ENCODE data around the gene BGN. TPM values are rescaled to one million over a fixed set of nuclear protein-coding genes. Genes with fewer than 3 reads are reported as not detected.
A peak's percentile ranks its signal among the peaks of the same experiment; 100 is the strongest.

BGN gene
- total and polyA plus RNA-seq, 2 experiments from 2014 or later = 129 to 308 TPM

DNA sequence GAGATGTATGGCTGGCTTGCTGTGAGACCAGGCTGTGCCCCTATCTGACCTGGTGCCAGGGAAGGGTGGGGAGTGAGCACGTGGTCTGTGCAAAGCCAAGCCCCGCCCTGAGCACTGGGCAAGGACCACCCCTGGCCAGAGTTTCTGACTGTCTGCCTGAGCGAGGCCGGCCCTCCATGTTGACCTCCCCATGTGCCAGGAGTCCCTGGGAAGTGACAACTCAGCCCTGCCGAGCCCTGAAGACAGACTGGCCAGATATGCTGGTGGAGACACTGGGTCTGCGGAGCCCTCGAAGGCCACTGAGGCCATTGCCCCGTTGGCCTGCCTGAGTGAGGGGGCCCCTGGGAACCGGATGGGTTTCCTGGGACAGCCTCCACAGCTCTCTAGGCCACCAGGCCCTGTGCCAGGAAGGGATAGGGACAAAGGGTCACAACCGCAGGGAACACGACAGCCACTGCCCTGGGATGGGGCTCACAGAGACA is 7.1 kb upstream of the BGN start:
- no peaks in the 10 kb centered on the region for H3K27me3 ChIP-seq (replicated peaks; ENCODE audit: insufficient read depth)
- 18 to 24% methylated on average over 5 to 6 of the region's 11 CpGs for WGBS, 2 experiments (ENCODE audit: low coverage in 1 of 2, low lambda C conversion rate in 2 of 2, missing lambda C conversion rate in 2 of 2)
- H3K36me3 ChIP-seq (ENCODE audit: low read depth) = no peaks in the 10 kb centered on the region
- H3K4me2 ChIP-seq (ENCODE audit: unreplicated experiment) = no peak overlapping the region
- in situ Hi-C loops (cut with MboI) = no loop called here
- no peak overlapping the region for H3K27ac ChIP-seq
- H3K9ac ChIP-seq = peak overlapping the region; percentile 38
- no peaks in the 10 kb centered on the region for H3K79me2 ChIP-seq (ENCODE audit: insufficient read depth)
- TF ChIP-seq EZH2phosphoT487 (IDR thresholded peaks at IDR 0.05; ENCODE audit: insufficient read depth, low read depth) (no peak), EZH2 (IDR thresholded peaks at IDR 0.05; ENCODE audit: insufficient read depth, poor library complexity, severe bottlenecking) (no peak)
- H2AFZ ChIP-seq = no peak overlapping the region
- no peaks in the 10 kb centered on the region for H3F3A ChIP-seq (ENCODE audit: insufficient read depth)
- H3K9me3 ChIP-seq (ENCODE audit: low read depth) = no peaks in the 10 kb centered on the region
- no peaks in the 10 kb centered on the region for H4K20me1 ChIP-seq (ENCODE audit: insufficient read depth)
- no peaks in the 10 kb centered on the region for H3K9me2 ChIP-seq (ENCODE audit: insufficient read depth)
- H3K4me3 ChIP-seq = no peak overlapping the region
- DNase-seq = peak; percentile 35
- peaks cover 6% of the 10 kb centered on the region; the same call in 1 of the 2 replicates for H3K4me1 ChIP-seq (ENCODE audit: insufficient read depth)

DNA sequence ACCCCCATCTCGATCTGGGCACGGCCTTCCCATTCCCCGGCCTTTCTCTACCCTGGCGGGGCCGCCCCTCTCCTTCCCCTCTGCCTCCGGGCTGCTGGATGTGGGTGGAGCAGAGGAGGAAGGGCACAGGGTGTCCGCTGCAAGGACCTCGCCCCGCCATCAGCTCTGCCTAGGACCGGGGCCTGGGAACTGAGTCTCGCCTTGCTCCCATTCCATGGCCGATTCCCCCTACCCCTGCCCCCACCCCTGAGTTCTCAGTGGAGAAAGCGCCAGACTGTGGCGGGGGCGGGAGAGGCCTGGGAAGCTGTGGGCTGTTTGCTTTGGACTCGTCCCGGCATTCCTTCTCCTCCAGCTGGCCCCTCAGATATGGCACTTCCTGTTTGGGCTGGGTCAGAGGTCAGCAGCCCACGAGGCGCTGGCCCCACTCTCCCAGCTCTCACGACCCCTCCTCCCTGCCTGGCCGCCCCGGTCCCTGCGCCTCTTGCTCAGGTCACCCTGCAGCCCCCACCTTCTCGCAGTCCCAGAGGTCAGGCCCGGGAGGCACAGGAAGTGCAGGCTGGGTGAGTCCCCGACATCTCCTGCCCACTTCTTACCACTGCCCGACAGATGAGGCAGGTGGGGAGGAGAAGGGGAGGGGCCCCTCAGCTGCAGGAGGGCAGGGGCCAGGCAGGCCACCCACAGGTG is 6.4 kb upstream of the BGN start:
- Histone ChIP-seq H3K79me2 (ENCODE audit: insufficient read depth) (no peaks in the 10 kb centered on the region), H3F3A (ENCODE audit: insufficient read depth) (no peaks in the 10 kb centered on the region), H3K27me3 (replicated peaks; ENCODE audit: insufficient read depth) (no peaks in the 10 kb centered on the region), H4K20me1 (ENCODE audit: insufficient read depth) (no peaks in the 10 kb centered on the region), H2AFZ (peak overlapping the region; percentile 58; the same call in 1 of the 2 replicates), H3K27ac (0 out of 2 replicates have a peak overlapping the region, but pooled peaks have one; percentile 35), H3K9me2 (ENCODE audit: insufficient read depth) (no peaks in the 10 kb centered on the region), H3K4me1 (ENCODE audit: insufficient read depth) (peaks cover 6% of the 10 kb centered on the region; the same call in 1 of the 2 replicates), H3K9ac (peak overlapping the region; percentile 38), H3K4me2 (ENCODE audit: unreplicated experiment) (peak overlapping the region; percentile 42), H3K9me3 (ENCODE audit: low read depth) (no peaks in the 10 kb centered on the region), H3K4me3 (no peak overlapping the region), H3K36me3 (ENCODE audit: low read depth) (no peaks in the 10 kb centered on the region)
- TF ChIP-seq EZH2 (IDR thresholded peaks at IDR 0.05; ENCODE audit: insufficient read depth, poor library complexity, severe bottlenecking) (no peak), EZH2phosphoT487 (IDR thresholded peaks at IDR 0.05; ENCODE audit: insufficient read depth, low read depth) (no peak)
- WGBS, 2 experiments (ENCODE audit: low coverage in 1 of 2, low lambda C conversion rate in 2 of 2, missing lambda C conversion rate in 2 of 2) = 0 to 25% methylated on average over 1 to 22 of the region's 27 CpGs
- peak; percentile 43 for DNase-seq
- in situ Hi-C loops (cut with MboI) = no loop called here

DNA sequence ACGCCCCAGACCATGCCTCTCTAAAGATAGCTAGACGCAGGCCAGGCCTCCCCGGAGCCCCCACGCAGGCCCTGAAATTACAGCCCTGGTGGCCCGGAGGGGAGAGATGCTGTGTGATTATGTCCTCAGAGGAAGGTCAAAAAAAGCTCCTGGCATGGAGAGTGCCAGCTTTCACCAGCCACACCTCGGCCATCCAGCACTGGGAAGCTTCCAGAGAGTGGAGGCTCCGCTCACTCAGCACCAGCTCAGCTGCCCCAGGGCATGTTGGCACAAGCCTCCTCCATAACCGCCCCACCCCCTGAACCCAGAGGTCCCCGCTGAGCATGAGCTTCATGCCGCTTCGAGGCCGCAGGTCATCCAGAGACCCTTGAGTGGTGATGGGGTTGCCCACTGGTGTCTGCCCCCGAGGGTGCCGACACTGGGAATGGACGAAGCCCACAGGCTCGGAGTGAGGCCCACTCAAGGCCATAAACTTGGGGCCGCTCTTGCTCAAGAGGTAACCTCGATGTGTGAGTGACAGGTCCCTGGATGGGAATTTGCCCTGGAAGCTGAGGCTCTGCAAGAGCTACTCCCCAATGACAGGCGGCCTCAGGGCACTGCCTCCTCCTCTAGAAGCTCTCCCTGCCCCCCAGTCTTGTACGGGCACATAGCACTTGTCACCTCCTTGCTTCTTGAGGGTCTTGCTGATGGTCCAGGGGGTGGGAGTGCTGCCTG is 4.4 kb upstream of the BGN start:
- H3K79me2 ChIP-seq (ENCODE audit: insufficient read depth) = peaks cover under 1% of the 10 kb centered on the region; the same call in 1 of the 2 replicates
- H3K4me1 ChIP-seq (ENCODE audit: insufficient read depth) = peaks cover 6% of the 10 kb centered on the region; the same call in 1 of the 2 replicates
- H3K27ac ChIP-seq = no peak overlapping the region
- no peaks in the 10 kb centered on the region for H3K36me3 ChIP-seq (ENCODE audit: low read depth)
- H3K27me3 ChIP-seq (replicated peaks; ENCODE audit: insufficient read depth) = no peaks in the 10 kb centered on the region
- H4K20me1 ChIP-seq (ENCODE audit: insufficient read depth) = no peaks in the 10 kb centered on the region
- TF ChIP-seq EZH2 (IDR thresholded peaks at IDR 0.05; ENCODE audit: insufficient read depth, poor library complexity, severe bottlenecking) (no peak), EZH2phosphoT487 (IDR thresholded peaks at IDR 0.05; ENCODE audit: insufficient read depth, low read depth) (no peak)
- no peak overlapping the region for H3K9ac ChIP-seq
- in situ Hi-C loops (cut with MboI) = no loop called here
- no peak overlapping the region for H3K4me2 ChIP-seq (ENCODE audit: unreplicated experiment)
- H3F3A ChIP-seq (ENCODE audit: insufficient read depth) = no peaks in the 10 kb centered on the region
- DNase-seq = no peak
- no peak overlapping the region for H2AFZ ChIP-seq
- WGBS, 2 experiments (ENCODE audit: low coverage in 1 of 2, low lambda C conversion rate in 2 of 2, missing lambda C conversion rate in 2 of 2) = 87% methylated on average over 17 of the region's 20 CpGs; no CpG with 5 or more reads in 1 of the 2 experiments
- no peaks in the 10 kb centered on the region for H3K9me2 ChIP-seq (ENCODE audit: insufficient read depth)
- no peak overlapping the region for H3K4me3 ChIP-seq
- no peaks in the 10 kb centered on the region for H3K9me3 ChIP-seq (ENCODE audit: low read depth)

DNA sequence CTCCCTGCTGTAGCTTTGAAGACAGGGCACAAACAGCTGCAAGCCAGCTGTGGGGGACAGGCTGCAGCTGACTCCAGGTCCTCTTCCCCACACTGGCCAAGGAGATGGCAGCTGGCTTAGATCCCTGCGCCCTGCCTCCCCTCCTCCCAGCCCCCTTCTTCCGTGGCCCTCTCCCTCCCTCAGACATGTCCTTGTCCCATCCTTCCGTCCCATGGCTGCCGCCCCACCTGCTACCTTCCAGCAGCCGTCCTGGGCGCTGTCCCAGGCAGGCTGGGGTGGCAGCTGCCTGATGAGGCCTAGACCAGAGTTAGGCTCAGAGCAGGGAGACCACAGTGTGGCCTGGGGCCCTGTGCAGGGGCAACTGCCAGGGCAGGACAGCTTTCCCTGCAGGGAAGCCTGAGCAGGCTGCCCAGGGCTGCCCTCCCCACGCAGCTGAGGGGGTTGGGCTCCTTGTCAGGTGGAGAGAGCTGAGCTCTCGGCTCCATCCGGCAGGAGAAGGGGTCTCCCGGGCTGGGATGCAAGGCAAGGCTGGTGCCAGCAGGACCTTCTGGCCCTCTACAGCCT is 3.3 kb upstream of the BGN start:
- Histone ChIP-seq H3K4me2 (ENCODE audit: unreplicated experiment) (no peak overlapping the region), H3K79me2 (ENCODE audit: insufficient read depth) (peaks cover 11% of the 10 kb centered on the region), H2AFZ (no peak overlapping the region), H3K9me2 (ENCODE audit: insufficient read depth) (no peaks in the 10 kb centered on the region), H3K27ac (no peak overlapping the region), H3K4me1 (ENCODE audit: insufficient read depth) (peaks cover 6% of the 10 kb centered on the region; the same call in 1 of the 2 replicates), H3F3A (ENCODE audit: insufficient read depth) (no peaks in the 10 kb centered on the region), H3K27me3 (replicated peaks; ENCODE audit: insufficient read depth) (no peaks in the 10 kb centered on the region), H3K4me3 (no peak overlapping the region), H3K36me3 (ENCODE audit: low read depth) (no peaks in the 10 kb centered on the region), H3K9ac (no peak overlapping the region), H3K9me3 (ENCODE audit: low read depth) (no peaks in the 10 kb centered on the region), H4K20me1 (ENCODE audit: insufficient read depth) (no peaks in the 10 kb centered on the region)
- WGBS, 2 experiments (ENCODE audit: low coverage in 1 of 2, low lambda C conversion rate in 2 of 2, missing lambda C conversion rate in 2 of 2) = 82 to 88% methylated on average over 6 to 8 of the region's 10 CpGs
- no peak for DNase-seq
- in situ Hi-C loops (cut with MboI) = no loop called here
- no peak for TF ChIP-seq EZH2 (IDR thresholded peaks at IDR 0.05; ENCODE audit: insufficient read depth, poor library complexity, severe bottlenecking)
- no peak for TF ChIP-seq EZH2phosphoT487 (IDR thresholded peaks at IDR 0.05; ENCODE audit: insufficient read depth, low read depth)

Measured in GM23248 (cell line).